Measurements from ENCODE around the gene ATRN.

GRCh38 chr20:3611901-3612300 is 141.1 kb downstream of the ATRN start:
- TF ChIP-seq, protein P1, sequence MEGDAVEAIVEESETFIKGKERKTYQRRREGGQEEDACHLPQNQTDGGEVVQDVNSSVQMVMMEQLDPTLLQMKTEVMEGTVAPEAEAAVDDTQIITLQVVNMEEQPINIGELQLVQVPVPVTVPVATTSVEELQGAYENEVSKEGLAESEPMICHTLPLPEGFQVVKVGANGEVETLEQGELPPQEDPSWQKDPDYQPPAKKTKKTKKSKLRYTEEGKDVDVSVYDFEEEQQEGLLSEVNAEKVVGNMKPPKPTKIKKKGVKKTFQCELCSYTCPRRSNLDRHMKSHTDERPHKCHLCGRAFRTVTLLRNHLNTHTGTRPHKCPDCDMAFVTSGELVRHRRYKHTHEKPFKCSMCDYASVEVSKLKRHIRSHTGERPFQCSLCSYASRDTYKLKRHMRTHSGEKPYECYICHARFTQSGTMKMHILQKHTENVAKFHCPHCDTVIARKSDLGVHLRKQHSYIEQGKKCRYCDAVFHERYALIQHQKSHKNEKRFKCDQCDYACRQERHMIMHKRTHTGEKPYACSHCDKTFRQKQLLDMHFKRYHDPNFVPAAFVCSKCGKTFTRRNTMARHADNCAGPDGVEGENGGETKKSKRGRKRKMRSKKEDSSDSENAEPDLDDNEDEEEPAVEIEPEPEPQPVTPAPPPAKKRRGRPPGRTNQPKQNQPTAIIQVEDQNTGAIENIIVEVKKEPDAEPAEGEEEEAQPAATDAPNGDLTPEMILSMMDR (conservative IDR thresholded peaks at IDR 0.05; ENCODE audit: low read depth, low read length) = no peak
- TF ChIP-seq EZH2 (IDR thresholded peaks at IDR 0.05; ENCODE audit: low read length, unreplicated experiment) = no peak

All from PC-3 (cell line).